PC-9 (cell line): Measurements from ENCODE around the gene HOXB9. TPM values are rescaled to one million over a fixed set of nuclear protein-coding genes. Genes with fewer than 3 reads are reported as not detected.

Source experiments
- BruUV-seq: library from RNA; stranded (reverse); fragments of 400-500 nt; replicated peaks from 2 replicates; lab custom pipeline; 2021; lab: Mats Ljungman, UMichigan
- CTCF ChIA-PET: fragments of 300-600 bp; sonication (Branson Sonifier 250); formaldehyde crosslinking; loops from one replicate; lab custom pipeline; 2022; ENCODE audit warnings: antibody characterized with exemption; lab: Charles Lee
- POLR2A ChIA-PET: fragments of 300-600 bp; sonication (Branson Sonifier 250); formaldehyde crosslinking; loops from one replicate; lab custom pipeline; 2022; ENCODE audit warnings: antibody characterized with exemption; ENCODE audit not compliant: unreplicated experiment; lab: Charles Lee
- DNase-seq, 2 experiments: peaks; one replicate each; pipeline versions ENCODE4 v3.0.0 to v3.0.0-alpha.2; 2015 to 2022; ENCODE audit warnings: mixed read lengths in 1 of 2
- H2AFZ ChIP-seq: fragments of 200-600 bp; sonication (generic); 2 replicates; pipeline ENCODE4 v1.8.1; 2017; ENCODE audit warnings: antibody characterized with exemption
- H3F3A ChIP-seq: fragments of 200-600 bp; sonication (generic); 2 replicates; pipeline ENCODE4 v1.8.1; 2017; ENCODE audit warnings: antibody characterized with exemption, mild to moderate bottlenecking, low read depth; ENCODE audit not compliant: insufficient read depth
- H3K27ac ChIP-seq: fragments of 200-600 bp; sonication (generic); 2 replicates; pipeline ENCODE4 v1.6.1; 2016; ENCODE audit warnings: mixed run types
- H3K27me3 ChIP-seq: fragments of 200-600 bp; sonication (generic); 2 replicates; pipeline ENCODE4 v1.6.1; 2016; ENCODE audit warnings: low read depth, mixed run types; ENCODE audit not compliant: insufficient read depth
- H3K36me3 ChIP-seq: fragments of 200-600 bp; sonication (generic); 2 replicates; pipeline ENCODE4 v1.6.1; 2016; ENCODE audit warnings: low read depth, mixed run types
- H3K4me1 ChIP-seq: fragments of 200-600 bp; sonication (generic); replicated peaks from 2 replicates; pipeline ENCODE4 v1.6.1; 2016; ENCODE audit warnings: mixed run types; ENCODE audit not compliant: insufficient read depth
- H3K4me2 ChIP-seq: fragments of 200-600 bp; sonication (generic); 2 replicates; pipeline ENCODE4 v1.6.1; 2017; ENCODE audit warnings: mixed run types
- H3K4me3 ChIP-seq: fragments of 200-600 bp; sonication (generic); 2 replicates; pipeline ENCODE4 v1.6.1; 2016; ENCODE audit warnings: mixed run types
- H3K79me2 ChIP-seq: fragments of 200-600 bp; sonication (generic); 2 replicates; pipeline ENCODE4 v1.6.1; 2017; ENCODE audit warnings: low read depth, mixed run types
- H3K9me2 ChIP-seq: fragments of 200-600 bp; sonication (generic); 2 replicates; pipeline ENCODE4 v1.8.1; 2017; ENCODE audit warnings: mild to moderate bottlenecking; ENCODE audit not compliant: insufficient read depth
- H3K9me3 ChIP-seq: fragments of 200-600 bp; sonication (generic); 2 replicates; pipeline ENCODE4 v1.8.1; 2016; ENCODE audit warnings: low read depth; ENCODE audit not compliant: insufficient read depth
- H4K20me1 ChIP-seq: fragments of 200-600 bp; sonication (generic); 2 replicates; pipeline ENCODE4 v1.8.1; 2017; ENCODE audit not compliant: insufficient read depth
- CTCF ChIP-seq: fragments of 200-600 bp; sonication (generic); conservative IDR thresholded peaks from 2 replicates; pipeline ENCODE4 v1.6.1; 2017; ENCODE audit warnings: mixed run types, antibody characterized with exemption, mild to moderate bottlenecking, moderate library complexity
- EZH2 ChIP-seq: fragments of 200-600 bp; sonication (generic); IDR thresholded peaks from 2 replicates; pipeline ENCODE4 v1.8.0; 2017; ENCODE audit warnings: antibody characterized with exemption, low read depth
- intact Hi-C: fragments of 100-400 bp; cut with micrococcal nuclease; formaldehyde crosslinking; loops from one replicate; pipeline ENCODE4 v1.10.0; 2022; ENCODE audit not compliant: unreplicated experiment
- total RNA-seq: library from RNA; stranded (reverse); gene quantifications from 2 replicates; pipeline ENCODE4 v1.2.3, GENCODE V29; 2021

HOXB9 gene
- total RNA-seq, 1 experiment from 2014 or later = 0.70 TPM

- Histone ChIP-seq H3F3A (0 out of 2 replicates have a peak, but pooled peaks cover 5% of the 10 kb centered on the region), H3K9me2 (no peaks in the 10 kb centered on the region), H3K79me2 (peaks cover 38% of the 10 kb centered on the region), H3K36me3 (peaks cover 7% of the 10 kb centered on the region), H4K20me1 (peaks cover 20% of the 10 kb centered on the region), H3K4me1 (no peaks in the 10 kb centered on the region), H3K4me3 (no peak overlapping the region), H3K27me3 (no peaks in the 10 kb centered on the region), H2AFZ (no peak overlapping the region), H3K4me2 (no peak overlapping the region), H3K9me3 (no peaks in the 10 kb centered on the region), H3K27ac (no peak overlapping the region)
- no peak for DNase-seq
- BruUV-seq = no TSS peak
- no peak for TF ChIP-seq CTCF
- TF ChIP-seq EZH2 = no peak
- ChIA-PET POLR2A (no interaction called here), CTCF (no interaction called here)
- intact Hi-C loops = no loop called here
Measured at GRCh38 chr17:48595278-48595999, 30.7 kb downstream of the HOXB9 start.

GRCh38 chr17:48594538-48595277, 31.4 kb downstream of the HOXB9 start:
- Histone ChIP-seq H3K36me3 (peaks cover 7% of the 10 kb centered on the region), H3K9me2 (no peaks in the 10 kb centered on the region), H3K4me1 (no peaks in the 10 kb centered on the region), H3F3A (0 out of 2 replicates have a peak, but pooled peaks cover 5% of the 10 kb centered on the region), H3K27ac (no peak overlapping the region), H3K27me3 (no peaks in the 10 kb centered on the region), H3K4me2 (no peak overlapping the region), H3K9me3 (no peaks in the 10 kb centered on the region), H4K20me1 (peaks cover 13% of the 10 kb centered on the region), H2AFZ (no peak overlapping the region), H3K79me2 (peaks cover 31% of the 10 kb centered on the region), H3K4me3 (no peak overlapping the region)
- no TSS peak for BruUV-seq
- POLR2A ChIA-PET = no interaction called here
- intact Hi-C loops = no loop called here
- no peak for TF ChIP-seq CTCF
- TF ChIP-seq EZH2 = no peak
- no peak for DNase-seq
- CTCF ChIA-PET = interaction anchor here (0.6 kb wide), 1 partner anchor 435 kb away, joined by 10 read pairs; no protein-coding TSS in a partner anchor

GRCh38 chr17:48593840-48594537, 32.2 kb downstream of the HOXB9 start:
- TF ChIP-seq CTCF (peak; percentile 66), EZH2 (no peak)
- 0 out of 2 replicates have a peak, but pooled peaks cover 5% of the 10 kb centered on the region for H3F3A ChIP-seq
- intact Hi-C loops = no loop called here
- H3K4me1 ChIP-seq = no peaks in the 10 kb centered on the region
- H3K9me2 ChIP-seq = no peaks in the 10 kb centered on the region
- H3K9me3 ChIP-seq = no peaks in the 10 kb centered on the region
- ChIA-PET POLR2A (no interaction called here), CTCF (interaction anchor here (0.6 kb wide), 1 partner anchor 436 kb away, joined by 10 read pairs; no protein-coding TSS in a partner anchor)
- peaks cover 24% of the 10 kb centered on the region for H3K79me2 ChIP-seq
- BruUV-seq = no TSS peak
- no peak overlapping the region for H2AFZ ChIP-seq
- no peak for DNase-seq
- no peaks in the 10 kb centered on the region for H3K27me3 ChIP-seq
- H3K27ac ChIP-seq = no peak overlapping the region
- H3K4me2 ChIP-seq = no peak overlapping the region
- H3K4me3 ChIP-seq = no peak overlapping the region
- peaks cover 7% of the 10 kb centered on the region for H3K36me3 ChIP-seq
- peaks cover 7% of the 10 kb centered on the region for H4K20me1 ChIP-seq
